Naive thymus-derived CD4-positive, alpha-beta T cell (primary cell): Measurements from ENCODE around the gene LRRC61. TPM values are rescaled to one million over a fixed set of nuclear protein-coding genes. Genes with fewer than 3 reads are reported as not detected.
"Not testable (repeated sequence)": the region's sequence is repeated elsewhere in the genome, so short reads cannot be mapped to it uniquely, and the experiment has no call there.

Experiments
- ATAC-seq: fragments of 150-1000 bp; cut with Tn5 transposase; 2 replicates; pipeline ENCODE4 v1.10.0; 2021; ENCODE audit warnings: mild to moderate bottlenecking, moderate library complexity
- CTCF ChIA-PET: fragments of 350-600 bp; sonication (Branson Sonifier 250); formaldehyde crosslinking; loops from one replicate; lab custom pipeline; 2021; ENCODE audit warnings: antibody characterized with exemption; lab: Charles Lee
- POLR2A ChIA-PET: fragments of 350-600 bp; sonication (Branson Sonifier 250); formaldehyde crosslinking; loops from one replicate; lab custom pipeline; 2021; ENCODE audit warnings: antibody characterized with exemption, inconsistent platforms; lab: Charles Lee
- DNase-seq, 9 donors: peaks; one replicate each; pipeline versions ENCODE4 v3.0.0 to v3.0.0-alpha.2; 2020 to 2022; ENCODE audit warnings: mixed read lengths in 1 of 9
- H3K27ac ChIP-seq: one replicate; pipeline ENCODE4 v1.7.0; 2013; ENCODE audit warnings: mild to moderate bottlenecking, low read depth, low read length, moderate library complexity
- H3K27me3 ChIP-seq, 2 donors: one replicate each; pipeline ENCODE4 v1.7.0; 2013; ENCODE audit warnings: low read length in 2 of 2, mild to moderate bottlenecking in 2 of 2, moderate library complexity in 2 of 2; ENCODE audit not compliant: control insufficient read depth in 2 of 2, insufficient read depth in 2 of 2
- H3K36me3 ChIP-seq, 3 experiments: 1 replicate in 2 of 3; 2 replicates in 1 of 3; pipeline ENCODE4 v1.7.0; 2013; ENCODE audit warnings: low read length in 3 of 3, mild to moderate bottlenecking in 3 of 3, moderate library complexity in 1 of 3; ENCODE audit not compliant: insufficient read depth in 3 of 3, control insufficient read depth in 2 of 3
- H3K4me1 ChIP-seq, 2 donors: one replicate each; pipeline ENCODE4 v1.7.0; 2013; ENCODE audit warnings: low read length in 2 of 2, mild to moderate bottlenecking in 2 of 2, moderate library complexity in 1 of 2; ENCODE audit not compliant: control insufficient read depth in 2 of 2, insufficient read depth in 2 of 2
- H3K4me3 ChIP-seq: 2 replicates; pipeline ENCODE4 v1.7.0; 2013; ENCODE audit warnings: mild to moderate bottlenecking, low read length
- H3K9me3 ChIP-seq, 3 experiments: 1 replicate in 2 of 3; 2 replicates in 1 of 3; pipeline ENCODE4 v1.7.0; 2013; ENCODE audit warnings: low read length in 3 of 3; ENCODE audit not compliant: control insufficient read depth in 2 of 3
- H3K27ac Mint-ChIP-seq, 9 donors: one replicate each; pipeline ENCODE4 v1.8.0; 2020 to 2022; ENCODE audit warnings: mixed read lengths in 9 of 9, mild to moderate bottlenecking in 8 of 9, moderate library complexity in 5 of 9, inconsistent platforms in 2 of 9
- H3K27me3 Mint-ChIP-seq, 5 donors: one replicate each; pipeline ENCODE4 v1.8.0; 2021 to 2022; ENCODE audit warnings: mixed read lengths in 5 of 5, mild to moderate bottlenecking in 1 of 5
- H3K36me3 Mint-ChIP-seq, 5 donors: one replicate each; pipeline ENCODE4 v1.8.0; 2020 to 2022; ENCODE audit warnings: mixed read lengths in 5 of 5, mild to moderate bottlenecking in 3 of 5, inconsistent platforms in 1 of 5
- H3K4me1 Mint-ChIP-seq, 7 donors: one replicate each; pipeline ENCODE4 v1.8.0; 2020 to 2022; ENCODE audit warnings: mixed read lengths in 7 of 7, mild to moderate bottlenecking in 3 of 7, inconsistent platforms in 1 of 7
- H3K4me3 Mint-ChIP-seq, 10 donors: one replicate each; pipeline ENCODE4 v1.8.0; 2020 to 2022; ENCODE audit warnings: mild to moderate bottlenecking in 10 of 10, mixed read lengths in 10 of 10, moderate library complexity in 6 of 10, inconsistent platforms in 2 of 10
- H3K9me3 Mint-ChIP-seq, 11 donors: one replicate each; pipeline ENCODE4 v1.8.0; 2020 to 2022; ENCODE audit warnings: mixed read lengths in 11 of 11, mild to moderate bottlenecking in 4 of 11, inconsistent platforms in 1 of 11, moderate library complexity in 1 of 11
- intact Hi-C, 2 donors: fragments of 100-400 bp; cut with micrococcal nuclease; formaldehyde crosslinking; loops; one replicate each; pipeline ENCODE4 v1.15.1; 2023
- polyA plus RNA-seq, 2 donors: library from polyadenylated mRNA; unstranded; fragments of 300-500 nt; fragmentation: Illumina TruSeq; gene quantifications; one replicate each; pipeline ENCODE4 v1.2.3, GENCODE V29; 2021
- total RNA-seq, 6 experiments: library from RNA in 5 of 6; stranded (reverse) in 5 of 6; gene quantifications; 1 replicate in 5 of 6; 2 replicates in 1 of 6; pipeline ENCODE4 v1.2.3 and lab custom pipeline; 2021 to 2026

LRRC61 gene
- total and polyA plus RNA-seq, 7 experiments from 2014 or later, result 8.3 to 30.0 (median 13.8) TPM

- H3K27ac Mint-ChIP-seq, DNase-seq, H3K36me3 ChIP-seq, H3K27me3 Mint-ChIP-seq, H3K9me3 ChIP-seq, ATAC-seq, H3K9me3 Mint-ChIP-seq, H3K4me1 Mint-ChIP-seq, H3K36me3 Mint-ChIP-seq, H3K4me1 ChIP-seq, H3K27ac ChIP-seq, H3K4me3 Mint-ChIP-seq, H3K27me3 ChIP-seq, CTCF ChIA-PET, H3K4me3 ChIP-seq, POLR2A ChIA-PET, intact Hi-C loops: not testable (repeated sequence)
Observed at GRCh38 chr7:150297978-150298377, 25.2 kb upstream of the LRRC61 start.

- H3K27me3 Mint-ChIP-seq, H3K9me3 ChIP-seq, H3K36me3 ChIP-seq, DNase-seq, H3K9me3 Mint-ChIP-seq, H3K36me3 Mint-ChIP-seq, H3K4me3 ChIP-seq, H3K27ac ChIP-seq, intact Hi-C loops, H3K27ac Mint-ChIP-seq, ATAC-seq, H3K27me3 ChIP-seq, H3K4me3 Mint-ChIP-seq, H3K4me1 ChIP-seq, CTCF ChIA-PET, POLR2A ChIA-PET: not testable (repeated sequence)
- H3K4me1 Mint-ChIP-seq, result peaks cover 0 to 10% (median 0%) of the 10 kb centered on the region in 7 donors
Observed at GRCh38 chr7:150302908-150303310, 20.2 kb upstream of the LRRC61 start.

- H3K4me1 Mint-ChIP-seq, result peaks cover 0 to 13% (median 0%) of the 10 kb centered on the region in 7 donors
- H3K27ac ChIP-seq, H3K27me3 ChIP-seq, H3K9me3 ChIP-seq, H3K9me3 Mint-ChIP-seq, H3K36me3 Mint-ChIP-seq, DNase-seq, POLR2A ChIA-PET, ATAC-seq, intact Hi-C loops, H3K27ac Mint-ChIP-seq, H3K4me1 ChIP-seq, CTCF ChIA-PET, H3K4me3 Mint-ChIP-seq, H3K27me3 Mint-ChIP-seq, H3K4me3 ChIP-seq, H3K36me3 ChIP-seq: not testable (repeated sequence)
Observed at GRCh38 chr7:150304499-150305258, 18.5 kb upstream of the LRRC61 start.

- peaks cover 0 to 13% (median 0%) of the 10 kb centered on the region in 7 donors for H3K4me1 Mint-ChIP-seq
- H3K4me3 ChIP-seq, H3K36me3 Mint-ChIP-seq, POLR2A ChIA-PET, H3K27me3 Mint-ChIP-seq, H3K9me3 Mint-ChIP-seq, H3K4me1 ChIP-seq, CTCF ChIA-PET, H3K4me3 Mint-ChIP-seq, intact Hi-C loops, H3K27ac Mint-ChIP-seq, ATAC-seq, H3K27ac ChIP-seq, H3K36me3 ChIP-seq, H3K9me3 ChIP-seq, H3K27me3 ChIP-seq, DNase-seq: not testable (repeated sequence)
Observed at GRCh38 chr7:150305259-150305902, 17.8 kb upstream of the LRRC61 start.

GRCh38 chr7:150305903-150306284, 17.3 kb upstream of the LRRC61 start:
- H3K4me3 ChIP-seq, H3K36me3 Mint-ChIP-seq, H3K36me3 ChIP-seq, H3K27ac Mint-ChIP-seq, H3K9me3 ChIP-seq, H3K27me3 ChIP-seq, H3K4me3 Mint-ChIP-seq, POLR2A ChIA-PET, ATAC-seq, H3K27me3 Mint-ChIP-seq, H3K4me1 ChIP-seq, H3K9me3 Mint-ChIP-seq, CTCF ChIA-PET, intact Hi-C loops, DNase-seq, H3K27ac ChIP-seq: not testable (repeated sequence)
- H3K4me1 Mint-ChIP-seq, result peaks cover 0 to 13% (median 0%) of the 10 kb centered on the region in 7 donors

- CTCF ChIA-PET, ATAC-seq, POLR2A ChIA-PET: not testable (repeated sequence)
Observed at GRCh38 chr7:150306377-150306776, 16.8 kb upstream of the LRRC61 start.

GRCh38 chr7:150307129-150307528, 16.0 kb upstream of the LRRC61 start:
- POLR2A ChIA-PET, result no interaction called here
- Mint-ChIP-seq H3K4me1 (peaks cover 0 to 13% (median 0%) of the 10 kb centered on the region in 7 donors), H3K27me3 (no peaks in the 10 kb centered on the region), H3K27ac (no peak overlapping the region), H3K9me3 (peaks cover 0 to 1% (median 0%) of the 10 kb centered on the region in 11 donors), H3K36me3 (peaks cover 0 to 3% (median 0%) of the 10 kb centered on the region in 5 donors), H3K4me3 (no peak overlapping the region)
- H3K4me1 ChIP-seq, result no peaks in the 10 kb centered on the region
- no peak overlapping the region for H3K4me3 ChIP-seq
- no peaks in the 10 kb centered on the region for H3K36me3 ChIP-seq
- intact Hi-C loops, result no loop called here
- H3K27ac ChIP-seq, result no peak overlapping the region
- ATAC-seq, result no peak
- CTCF ChIA-PET, result no interaction called here
- no peaks in the 10 kb centered on the region for H3K27me3 ChIP-seq
- no peak for DNase-seq
- H3K9me3 ChIP-seq, result no peaks in the 10 kb centered on the region

More at GRCh38 chr7:150306377-150306776, 16.8 kb upstream of the LRRC61 start:
- intact Hi-C loops, DNase-seq, H3K9me3 Mint-ChIP-seq, H3K36me3 Mint-ChIP-seq, H3K27me3 Mint-ChIP-seq, H3K9me3 ChIP-seq, H3K4me3 ChIP-seq, H3K27ac ChIP-seq, H3K36me3 ChIP-seq, H3K4me1 ChIP-seq, H3K27ac Mint-ChIP-seq, H3K4me3 Mint-ChIP-seq, H3K27me3 ChIP-seq: not testable (repeated sequence)
- peaks cover 0 to 13% (median 0%) of the 10 kb centered on the region in 7 donors for H3K4me1 Mint-ChIP-seq
